ENCODE results near the gene TMPRSS7.

TMPRSS7 gene

DNA sequence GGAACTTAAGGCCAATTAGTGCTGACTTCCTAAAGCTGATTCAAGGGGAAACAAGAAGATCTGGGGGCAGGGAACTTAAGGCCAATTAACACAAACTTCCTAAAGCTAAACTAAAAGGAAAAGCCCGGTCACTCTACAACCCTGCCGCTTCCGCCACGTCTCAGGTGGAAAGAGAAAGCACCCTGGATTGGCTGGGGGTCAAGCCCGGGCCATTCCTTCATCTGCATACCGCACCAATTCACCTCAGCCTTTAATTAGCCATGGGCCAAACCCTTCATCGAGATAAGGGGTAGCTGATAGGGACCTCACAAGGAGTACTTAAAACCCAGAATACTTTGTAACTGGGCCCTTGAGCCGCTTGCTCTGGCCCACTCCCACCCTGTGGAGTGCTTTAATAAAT, 14.4 kb downstream of the TMPRSS7 start:
- Histone ChIP-seq H3F3A (ENCODE audit: insufficient read depth) (no peaks in the 10 kb centered on the region), H3K27ac (ENCODE audit: low read depth, low read length) (no peak overlapping the region), H4K20me1 (ENCODE audit: low read depth, low read length) (no peaks in the 10 kb centered on the region), H2AFZ (ENCODE audit: low read depth, low read length, severe bottlenecking) (no peak overlapping the region), H3K4me2 (ENCODE audit: low read depth, low read length, poor library complexity, severe bottlenecking) (no peak overlapping the region), H3K9ac (ENCODE audit: low read length) (no peak overlapping the region), H3K27me3 (ENCODE audit: low read length) (no peaks in the 10 kb centered on the region), H3K4me3 (ENCODE audit: insufficient read depth, low read length, poor library complexity, severe bottlenecking) (no peak overlapping the region), H3K36me3 (ENCODE audit: low read length) (no peaks in the 10 kb centered on the region), H3K9me2 (replicated peaks; ENCODE audit: insufficient read depth, low read length) (no peaks in the 10 kb centered on the region), H3K79me2 (ENCODE audit: insufficient read depth, low read length) (no peaks in the 10 kb centered on the region), H3K9me3 (ENCODE audit: insufficient read depth, low read length) (no peaks in the 10 kb centered on the region)
- TF ChIP-seq, protein P1, sequence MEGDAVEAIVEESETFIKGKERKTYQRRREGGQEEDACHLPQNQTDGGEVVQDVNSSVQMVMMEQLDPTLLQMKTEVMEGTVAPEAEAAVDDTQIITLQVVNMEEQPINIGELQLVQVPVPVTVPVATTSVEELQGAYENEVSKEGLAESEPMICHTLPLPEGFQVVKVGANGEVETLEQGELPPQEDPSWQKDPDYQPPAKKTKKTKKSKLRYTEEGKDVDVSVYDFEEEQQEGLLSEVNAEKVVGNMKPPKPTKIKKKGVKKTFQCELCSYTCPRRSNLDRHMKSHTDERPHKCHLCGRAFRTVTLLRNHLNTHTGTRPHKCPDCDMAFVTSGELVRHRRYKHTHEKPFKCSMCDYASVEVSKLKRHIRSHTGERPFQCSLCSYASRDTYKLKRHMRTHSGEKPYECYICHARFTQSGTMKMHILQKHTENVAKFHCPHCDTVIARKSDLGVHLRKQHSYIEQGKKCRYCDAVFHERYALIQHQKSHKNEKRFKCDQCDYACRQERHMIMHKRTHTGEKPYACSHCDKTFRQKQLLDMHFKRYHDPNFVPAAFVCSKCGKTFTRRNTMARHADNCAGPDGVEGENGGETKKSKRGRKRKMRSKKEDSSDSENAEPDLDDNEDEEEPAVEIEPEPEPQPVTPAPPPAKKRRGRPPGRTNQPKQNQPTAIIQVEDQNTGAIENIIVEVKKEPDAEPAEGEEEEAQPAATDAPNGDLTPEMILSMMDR (IDR thresholded peaks at IDR 0.05; ENCODE audit: insufficient read depth, low read length, poor library complexity, severe bottlenecking): no peak
- no peak for TF ChIP-seq EZH2phosphoT487 (conservative IDR thresholded peaks at IDR 0.05; ENCODE audit: low read length)

DNA sequence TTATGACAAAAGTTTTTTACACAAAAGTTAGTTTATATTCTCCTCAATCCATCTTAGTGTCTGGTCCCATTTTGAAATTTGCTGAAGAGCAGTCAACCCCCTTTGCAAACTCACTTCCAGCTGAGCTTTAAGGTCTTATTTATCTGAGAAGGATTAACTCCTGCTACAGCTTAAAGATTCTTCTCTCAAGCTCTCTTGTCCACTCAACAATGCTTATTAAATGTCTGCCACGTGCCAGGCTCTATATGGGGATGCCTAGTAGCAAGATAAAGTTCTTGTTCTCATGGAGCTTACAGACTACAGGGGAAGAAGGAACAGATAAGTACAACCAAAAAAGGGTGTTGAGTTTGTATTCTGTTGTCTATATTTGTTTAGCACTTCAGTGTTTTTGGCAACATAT, 18.7 kb downstream of the TMPRSS7 start:
- H4K20me1 ChIP-seq (ENCODE audit: low read depth, low read length): no peaks in the 10 kb centered on the region
- TF ChIP-seq, protein P1 (IDR thresholded peaks at IDR 0.05; ENCODE audit: insufficient read depth, low read length, poor library complexity, severe bottlenecking): no peak
- no peak for TF ChIP-seq EZH2phosphoT487 (conservative IDR thresholded peaks at IDR 0.05; ENCODE audit: low read length)
- no peak overlapping the region for H3K27ac ChIP-seq (ENCODE audit: low read depth, low read length)
- no peaks in the 10 kb centered on the region for H3K9me3 ChIP-seq (ENCODE audit: insufficient read depth, low read length)
- H3K79me2 ChIP-seq (ENCODE audit: insufficient read depth, low read length): no peaks in the 10 kb centered on the region
- no peak overlapping the region for H3K4me2 ChIP-seq (ENCODE audit: low read depth, low read length, poor library complexity, severe bottlenecking)
- no peaks in the 10 kb centered on the region for H3K27me3 ChIP-seq (ENCODE audit: low read length)
- H3K9ac ChIP-seq (ENCODE audit: low read length): no peak overlapping the region
- no peak overlapping the region for H2AFZ ChIP-seq (ENCODE audit: low read depth, low read length, severe bottlenecking)
- no peaks in the 10 kb centered on the region for H3K36me3 ChIP-seq (ENCODE audit: low read length)
- no peak overlapping the region for H3K4me3 ChIP-seq (ENCODE audit: insufficient read depth, low read length, poor library complexity, severe bottlenecking)
- H3F3A ChIP-seq (ENCODE audit: insufficient read depth): no peaks in the 10 kb centered on the region
- H3K9me2 ChIP-seq (replicated peaks; ENCODE audit: insufficient read depth, low read length): no peaks in the 10 kb centered on the region

DNA sequence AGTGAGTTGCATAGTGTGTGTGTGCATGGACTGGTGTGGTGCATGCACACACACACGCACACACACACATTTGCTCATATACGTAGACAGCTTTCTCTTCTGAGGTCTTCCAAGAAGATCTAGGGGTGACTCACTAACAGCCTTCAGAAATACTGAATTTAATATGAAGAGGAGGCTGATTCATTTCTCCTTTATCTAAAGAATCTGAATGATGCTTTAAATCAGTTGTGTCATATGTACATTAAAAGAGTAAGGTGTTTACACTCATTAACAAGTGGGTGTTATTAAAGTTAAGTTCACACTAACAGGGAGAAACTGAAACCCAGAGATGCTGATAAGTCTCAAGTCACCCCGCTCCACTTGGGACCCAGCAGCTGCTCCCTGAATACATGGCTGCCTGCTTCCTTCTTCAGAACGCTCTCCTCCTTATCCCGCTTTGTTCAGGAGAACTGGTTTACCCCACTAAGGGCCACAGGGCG, 22.0 kb downstream of the TMPRSS7 start:
- Histone ChIP-seq H3K4me2 (ENCODE audit: low read depth, low read length, poor library complexity, severe bottlenecking) (no peak overlapping the region), H3K9me3 (ENCODE audit: insufficient read depth, low read length) (no peaks in the 10 kb centered on the region), H2AFZ (ENCODE audit: low read depth, low read length, severe bottlenecking) (no peak overlapping the region), H3K4me3 (ENCODE audit: insufficient read depth, low read length, poor library complexity, severe bottlenecking) (no peak overlapping the region), H3K9me2 (replicated peaks; ENCODE audit: insufficient read depth, low read length) (no peaks in the 10 kb centered on the region), H3K79me2 (ENCODE audit: insufficient read depth, low read length) (no peaks in the 10 kb centered on the region), H3F3A (ENCODE audit: insufficient read depth) (no peaks in the 10 kb centered on the region), H3K27me3 (ENCODE audit: low read length) (no peaks in the 10 kb centered on the region), H4K20me1 (ENCODE audit: low read depth, low read length) (no peaks in the 10 kb centered on the region), H3K36me3 (ENCODE audit: low read length) (no peaks in the 10 kb centered on the region), H3K27ac (ENCODE audit: low read depth, low read length) (no peak overlapping the region), H3K9ac (ENCODE audit: low read length) (no peak overlapping the region)
- TF ChIP-seq EZH2phosphoT487 (conservative IDR thresholded peaks at IDR 0.05; ENCODE audit: low read length): no peak
- TF ChIP-seq, protein P1 (IDR thresholded peaks at IDR 0.05; ENCODE audit: insufficient read depth, low read length, poor library complexity, severe bottlenecking): no peak

All from SU-DHL-6 (cell line).